ENCODE data around the gene CHRNA7. TPM values are rescaled to one million over a fixed set of nuclear protein-coding genes. Genes with fewer than 3 reads are reported as not detected.
"Not testable (repeated sequence)": the region's sequence is repeated elsewhere in the genome, so short reads cannot be mapped to it uniquely, and the experiment has no call there.

Gene CHRNA7
- total RNA-seq, 1 experiment from 2014 or later = not detected

- not testable (repeated sequence) for H4K20me1 ChIP-seq (ENCODE audit: insufficient read depth, low read depth, low read length); H3K27ac ChIP-seq (ENCODE audit: low read length); H3K4me2 ChIP-seq (ENCODE audit: low read depth, low read length, poor library complexity, severe bottlenecking); H3K4me1 ChIP-seq (ENCODE audit: low read length); H2AFZ ChIP-seq (ENCODE audit: low read length); H3K9me3 ChIP-seq (ENCODE audit: low read length); H3K9ac ChIP-seq (ENCODE audit: low read length); H3K79me2 ChIP-seq (ENCODE audit: low read length); H3K36me3 ChIP-seq (ENCODE audit: insufficient read depth, low read length); H3K27me3 ChIP-seq (ENCODE audit: low read length); H3K4me3 ChIP-seq (ENCODE audit: low read length); H3K9me2 ChIP-seq (replicated peaks; ENCODE audit: insufficient read depth, low read length); DNase-seq
These were observed 133.8 kb downstream of the CHRNA7 start for GRCh38 chr15:32164065-32164464.

- H3K9me2 ChIP-seq (replicated peaks; ENCODE audit: insufficient read depth, low read length); H3K4me3 ChIP-seq (ENCODE audit: low read length); H3K4me1 ChIP-seq (ENCODE audit: low read length); H3K4me2 ChIP-seq (ENCODE audit: low read depth, low read length, poor library complexity, severe bottlenecking); H2AFZ ChIP-seq (ENCODE audit: low read length); H3K27me3 ChIP-seq (ENCODE audit: low read length); H3K79me2 ChIP-seq (ENCODE audit: low read length); DNase-seq; H3K36me3 ChIP-seq (ENCODE audit: insufficient read depth, low read length); H3K27ac ChIP-seq (ENCODE audit: low read length); H4K20me1 ChIP-seq (ENCODE audit: insufficient read depth, low read depth, low read length); H3K9me3 ChIP-seq (ENCODE audit: low read length); H3K9ac ChIP-seq (ENCODE audit: low read length): not testable (repeated sequence)
These were observed 134.4 kb downstream of the CHRNA7 start for GRCh38 chr15:32164747-32165146.

- H3K4me1 ChIP-seq (ENCODE audit: low read length); H4K20me1 ChIP-seq (ENCODE audit: insufficient read depth, low read depth, low read length); DNase-seq; H3K27ac ChIP-seq (ENCODE audit: low read length); H3K27me3 ChIP-seq (ENCODE audit: low read length); H3K9ac ChIP-seq (ENCODE audit: low read length); H2AFZ ChIP-seq (ENCODE audit: low read length); H3K79me2 ChIP-seq (ENCODE audit: low read length); H3K4me3 ChIP-seq (ENCODE audit: low read length); H3K36me3 ChIP-seq (ENCODE audit: insufficient read depth, low read length); H3K4me2 ChIP-seq (ENCODE audit: low read depth, low read length, poor library complexity, severe bottlenecking); H3K9me3 ChIP-seq (ENCODE audit: low read length); H3K9me2 ChIP-seq (replicated peaks; ENCODE audit: insufficient read depth, low read length): not testable (repeated sequence)
These were observed 135.5 kb downstream of the CHRNA7 start for GRCh38 chr15:32165775-32166174.

GRCh38 chr15:32166270-32166669 is 136.0 kb downstream of the CHRNA7 start:
- H3K4me3 ChIP-seq (ENCODE audit: low read length); H3K27ac ChIP-seq (ENCODE audit: low read length); H3K36me3 ChIP-seq (ENCODE audit: insufficient read depth, low read length); H3K4me1 ChIP-seq (ENCODE audit: low read length); H2AFZ ChIP-seq (ENCODE audit: low read length); H3K9me3 ChIP-seq (ENCODE audit: low read length); H3K27me3 ChIP-seq (ENCODE audit: low read length); H3K79me2 ChIP-seq (ENCODE audit: low read length); DNase-seq; H3K9me2 ChIP-seq (replicated peaks; ENCODE audit: insufficient read depth, low read length); H3K9ac ChIP-seq (ENCODE audit: low read length); H4K20me1 ChIP-seq (ENCODE audit: insufficient read depth, low read depth, low read length); H3K4me2 ChIP-seq (ENCODE audit: low read depth, low read length, poor library complexity, severe bottlenecking): not testable (repeated sequence)

GRCh38 chr15:32167913-32168312 is 137.6 kb downstream of the CHRNA7 start:
- not testable (repeated sequence) for H3K9me2 ChIP-seq (replicated peaks; ENCODE audit: insufficient read depth, low read length); H3K9me3 ChIP-seq (ENCODE audit: low read length); H3K27me3 ChIP-seq (ENCODE audit: low read length); H3K4me3 ChIP-seq (ENCODE audit: low read length); H3K36me3 ChIP-seq (ENCODE audit: insufficient read depth, low read length); H3K4me1 ChIP-seq (ENCODE audit: low read length); DNase-seq; H3K4me2 ChIP-seq (ENCODE audit: low read depth, low read length, poor library complexity, severe bottlenecking); H3K9ac ChIP-seq (ENCODE audit: low read length); H3K79me2 ChIP-seq (ENCODE audit: low read length); H4K20me1 ChIP-seq (ENCODE audit: insufficient read depth, low read depth, low read length); H3K27ac ChIP-seq (ENCODE audit: low read length); H2AFZ ChIP-seq (ENCODE audit: low read length)

- not testable (repeated sequence) for H4K20me1 ChIP-seq (ENCODE audit: insufficient read depth, low read depth, low read length); H3K9me2 ChIP-seq (replicated peaks; ENCODE audit: insufficient read depth, low read length); DNase-seq; H3K4me2 ChIP-seq (ENCODE audit: low read depth, low read length, poor library complexity, severe bottlenecking); H3K79me2 ChIP-seq (ENCODE audit: low read length); H2AFZ ChIP-seq (ENCODE audit: low read length); H3K4me1 ChIP-seq (ENCODE audit: low read length); H3K9ac ChIP-seq (ENCODE audit: low read length); H3K4me3 ChIP-seq (ENCODE audit: low read length); H3K9me3 ChIP-seq (ENCODE audit: low read length); H3K27ac ChIP-seq (ENCODE audit: low read length); H3K36me3 ChIP-seq (ENCODE audit: insufficient read depth, low read length); H3K27me3 ChIP-seq (ENCODE audit: low read length)
These were observed 150.3 kb downstream of the CHRNA7 start for GRCh38 chr15:32180579-32180978.

- H3K4me2 ChIP-seq (ENCODE audit: low read depth, low read length, poor library complexity, severe bottlenecking); H3K36me3 ChIP-seq (ENCODE audit: insufficient read depth, low read length); H3K9me3 ChIP-seq (ENCODE audit: low read length); H3K9ac ChIP-seq (ENCODE audit: low read length); H3K9me2 ChIP-seq (replicated peaks; ENCODE audit: insufficient read depth, low read length); H3K27ac ChIP-seq (ENCODE audit: low read length); H3K4me1 ChIP-seq (ENCODE audit: low read length); H3K4me3 ChIP-seq (ENCODE audit: low read length); H3K27me3 ChIP-seq (ENCODE audit: low read length); H4K20me1 ChIP-seq (ENCODE audit: insufficient read depth, low read depth, low read length); H2AFZ ChIP-seq (ENCODE audit: low read length); H3K79me2 ChIP-seq (ENCODE audit: low read length); DNase-seq: not testable (repeated sequence)
These were observed 163.5 kb downstream of the CHRNA7 start for GRCh38 chr15:32193780-32194179.

GRCh38 chr15:32196206-32196605 is 165.9 kb downstream of the CHRNA7 start:
- not testable (repeated sequence) for H3K27me3 ChIP-seq (ENCODE audit: low read length); H3K79me2 ChIP-seq (ENCODE audit: low read length); H2AFZ ChIP-seq (ENCODE audit: low read length); H3K36me3 ChIP-seq (ENCODE audit: insufficient read depth, low read length); H3K4me1 ChIP-seq (ENCODE audit: low read length); H3K27ac ChIP-seq (ENCODE audit: low read length); H3K9me3 ChIP-seq (ENCODE audit: low read length); H4K20me1 ChIP-seq (ENCODE audit: insufficient read depth, low read depth, low read length); H3K9me2 ChIP-seq (replicated peaks; ENCODE audit: insufficient read depth, low read length); H3K4me3 ChIP-seq (ENCODE audit: low read length); H3K9ac ChIP-seq (ENCODE audit: low read length); DNase-seq; H3K4me2 ChIP-seq (ENCODE audit: low read depth, low read length, poor library complexity, severe bottlenecking)

GRCh38 chr15:32198938-32199337 is 168.6 kb downstream of the CHRNA7 start:
- not testable (repeated sequence) for H4K20me1 ChIP-seq (ENCODE audit: insufficient read depth, low read depth, low read length); H3K4me3 ChIP-seq (ENCODE audit: low read length); H3K4me1 ChIP-seq (ENCODE audit: low read length)

More at GRCh38 chr15:32198938-32199337, 168.6 kb downstream of the CHRNA7 start:
- H3K9me3 ChIP-seq (ENCODE audit: low read length); H3K27ac ChIP-seq (ENCODE audit: low read length); H3K9me2 ChIP-seq (replicated peaks; ENCODE audit: insufficient read depth, low read length); H3K79me2 ChIP-seq (ENCODE audit: low read length); DNase-seq; H3K4me2 ChIP-seq (ENCODE audit: low read depth, low read length, poor library complexity, severe bottlenecking); H3K9ac ChIP-seq (ENCODE audit: low read length); H3K36me3 ChIP-seq (ENCODE audit: insufficient read depth, low read length); H3K27me3 ChIP-seq (ENCODE audit: low read length); H2AFZ ChIP-seq (ENCODE audit: low read length): not testable (repeated sequence)
